Glutamatergic neuron (in vitro differentiated cells): ENCODE results near the gene PLCG2. TPM values are rescaled to one million over a fixed set of nuclear protein-coding genes. Genes with fewer than 3 reads are reported as not detected.

Experiments
- DNase-seq: peaks from one replicate; pipeline ENCODE4 v3.0.0; 2022
- H3K27ac Mint-ChIP-seq: one replicate; pipeline ENCODE4 v1.8.0; 2020; ENCODE audit warnings: mild to moderate bottlenecking, mixed read lengths, inconsistent platforms; ENCODE audit not compliant: unreplicated experiment
- H3K27me3 Mint-ChIP-seq: one replicate; pipeline ENCODE4 v1.8.0; 2020; ENCODE audit warnings: mild to moderate bottlenecking, moderate library complexity, mixed read lengths, inconsistent platforms; ENCODE audit not compliant: unreplicated experiment
- H3K36me3 Mint-ChIP-seq: one replicate; pipeline ENCODE4 v1.8.0; 2020; ENCODE audit warnings: mild to moderate bottlenecking, mixed read lengths, inconsistent platforms; ENCODE audit not compliant: unreplicated experiment
- H3K4me1 Mint-ChIP-seq: one replicate; pipeline ENCODE4 v1.8.0; 2020; ENCODE audit warnings: mild to moderate bottlenecking, low read depth, mixed read lengths, inconsistent platforms; ENCODE audit not compliant: unreplicated experiment
- H3K4me3 Mint-ChIP-seq: one replicate; pipeline ENCODE4 v1.8.0; 2020; ENCODE audit warnings: mild to moderate bottlenecking, mixed read lengths, inconsistent platforms; ENCODE audit not compliant: unreplicated experiment
- H3K9me3 Mint-ChIP-seq: one replicate; pipeline ENCODE4 v1.8.0; 2020; ENCODE audit warnings: mild to moderate bottlenecking, moderate library complexity, mixed read lengths, inconsistent platforms; ENCODE audit not compliant: unreplicated experiment
- CTCF ChIP-seq: fragments of 200-600 bp; sonication (generic); IDR thresholded peaks from one replicate; pipeline ENCODE4 v1.5.0; 2021; ENCODE audit not compliant: partially characterized antibody, unreplicated experiment
- total RNA-seq: library from RNA; stranded (reverse); fragmentation: NEBNext Ultra II Directional; extraction: Animal tissue kit (Norgen Biotek cat#: 25700); gene quantifications from one replicate; pipeline ENCODE4 v1.2.1, GENCODE V29; 2021; ENCODE audit not compliant: unreplicated experiment

PLCG2 gene
- total RNA-seq, 1 donor from 2014 or later, result 0.49 TPM

GRCh38 chr16:81833751-81834150 is 54.7 kb downstream of the PLCG2 start:
- no peak for TF ChIP-seq CTCF
- DNase-seq, result no peak
- Mint-ChIP-seq H3K27ac (no peak overlapping the region), H3K27me3 (peaks cover 2% of the 10 kb centered on the region), H3K36me3 (no peaks in the 10 kb centered on the region), H3K9me3 (no peaks in the 10 kb centered on the region), H3K4me3 (no peak overlapping the region), H3K4me1 (no peaks in the 10 kb centered on the region)

GRCh38 chr16:81834868-81835267 is 55.8 kb downstream of the PLCG2 start:
- no peak for TF ChIP-seq CTCF
- Mint-ChIP-seq H3K27ac (no peak overlapping the region), H3K4me1 (no peaks in the 10 kb centered on the region), H3K9me3 (no peaks in the 10 kb centered on the region), H3K36me3 (no peaks in the 10 kb centered on the region), H3K27me3 (peaks cover 2% of the 10 kb centered on the region), H3K4me3 (no peak overlapping the region)
- no peak for DNase-seq

- H3K4me1 Mint-ChIP-seq, result no peaks in the 10 kb centered on the region
- H3K9me3 Mint-ChIP-seq, result no peaks in the 10 kb centered on the region
- no peak overlapping the region for H3K4me3 Mint-ChIP-seq
- TF ChIP-seq CTCF, result no peak
- no peaks in the 10 kb centered on the region for H3K36me3 Mint-ChIP-seq
- no peak for DNase-seq
- H3K27me3 Mint-ChIP-seq, result peaks cover 2% of the 10 kb centered on the region
- no peak overlapping the region for H3K27ac Mint-ChIP-seq
Observed at GRCh38 chr16:81836279-81837054, 57.4 kb downstream of the PLCG2 start.

GRCh38 chr16:81837312-81837751 is 58.2 kb downstream of the PLCG2 start:
- Mint-ChIP-seq H3K4me3 (no peak overlapping the region), H3K27me3 (peaks cover 2% of the 10 kb centered on the region), H3K4me1 (no peaks in the 10 kb centered on the region), H3K27ac (no peak overlapping the region), H3K9me3 (no peaks in the 10 kb centered on the region), H3K36me3 (no peaks in the 10 kb centered on the region)
- DNase-seq, result no peak
- TF ChIP-seq CTCF, result no peak

GRCh38 chr16:81838794-81839193 is 59.7 kb downstream of the PLCG2 start:
- Mint-ChIP-seq H3K27me3 (peaks cover 2% of the 10 kb centered on the region), H3K9me3 (no peaks in the 10 kb centered on the region), H3K4me1 (no peaks in the 10 kb centered on the region), H3K36me3 (no peaks in the 10 kb centered on the region), H3K27ac (no peak overlapping the region), H3K4me3 (no peak overlapping the region)
- no peak for DNase-seq
- TF ChIP-seq CTCF, result no peak
